Liver (tissue), 3 donors: ENCODE data around the gene CYB561.

Source experiments
- CTCF ChIP-seq: fragments of 150-350 bp; IDR thresholded peaks from 2 replicates; pipeline ENCODE4 v1.5.1; 2017; ENCODE audit warnings: improper control_type of control experiment, low read depth, low read length; ENCODE audit not compliant: missing input control
- JUND ChIP-seq, 2 donors: IDR thresholded peaks; 2 replicates each; pipeline ENCODE4 v1.6.1; 2016; ENCODE audit warnings: antibody characterized with exemption in 2 of 2
- RAD21 ChIP-seq, 2 donors: IDR thresholded peaks; 2 replicates each; pipeline ENCODE4 v1.6.1; 2016; ENCODE audit warnings: antibody characterized with exemption in 2 of 2, mild to moderate bottlenecking in 2 of 2
- SP1 ChIP-seq: IDR thresholded peaks from 2 replicates; pipeline ENCODE4 v1.6.1; 2018; ENCODE audit warnings: antibody characterized with exemption, mild to moderate bottlenecking
- TF ChIP-seq, protein P1 (sequence below): IDR thresholded peaks from 2 replicates; pipeline ENCODE4 v1.6.1; 2016; ENCODE audit warnings: antibody characterized with exemption
- TF ChIP-seq, protein P2 (sequence below): IDR thresholded peaks from 2 replicates; pipeline ENCODE4 v1.6.1; 2016; ENCODE audit warnings: antibody characterized with exemption
- TF ChIP-seq, protein P3 (sequence below): IDR thresholded peaks from 2 replicates; pipeline ENCODE4 v1.6.1; 2016; ENCODE audit warnings: antibody characterized with exemption
- donor health status: healthy.
- donor health status: healthy.

- TF ChIP-seq CTCF: no peak
- TF ChIP-seq, protein P1, sequence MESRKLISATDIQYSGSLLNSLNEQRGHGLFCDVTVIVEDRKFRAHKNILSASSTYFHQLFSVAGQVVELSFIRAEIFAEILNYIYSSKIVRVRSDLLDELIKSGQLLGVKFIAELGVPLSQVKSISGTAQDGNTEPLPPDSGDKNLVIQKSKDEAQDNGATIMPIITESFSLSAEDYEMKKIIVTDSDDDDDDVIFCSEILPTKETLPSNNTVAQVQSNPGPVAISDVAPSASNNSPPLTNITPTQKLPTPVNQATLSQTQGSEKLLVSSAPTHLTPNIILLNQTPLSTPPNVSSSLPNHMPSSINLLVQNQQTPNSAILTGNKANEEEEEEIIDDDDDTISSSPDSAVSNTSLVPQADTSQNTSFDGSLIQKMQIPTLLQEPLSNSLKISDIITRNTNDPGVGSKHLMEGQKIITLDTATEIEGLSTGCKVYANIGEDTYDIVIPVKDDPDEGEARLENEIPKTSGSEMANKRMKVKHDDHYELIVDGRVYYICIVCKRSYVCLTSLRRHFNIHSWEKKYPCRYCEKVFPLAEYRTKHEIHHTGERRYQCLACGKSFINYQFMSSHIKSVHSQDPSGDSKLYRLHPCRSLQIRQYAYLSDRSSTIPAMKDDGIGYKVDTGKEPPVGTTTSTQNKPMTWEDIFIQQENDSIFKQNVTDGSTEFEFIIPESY: no peak
- no peak for TF ChIP-seq SP1
- TF ChIP-seq, protein P2, sequence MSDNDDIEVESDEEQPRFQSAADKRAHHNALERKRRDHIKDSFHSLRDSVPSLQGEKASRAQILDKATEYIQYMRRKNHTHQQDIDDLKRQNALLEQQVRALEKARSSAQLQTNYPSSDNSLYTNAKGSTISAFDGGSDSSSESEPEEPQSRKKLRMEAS: no peak
- no peak for TF ChIP-seq RAD21 (IDR thresholded peaks at IDR 0.05)
- TF ChIP-seq, protein P3, sequence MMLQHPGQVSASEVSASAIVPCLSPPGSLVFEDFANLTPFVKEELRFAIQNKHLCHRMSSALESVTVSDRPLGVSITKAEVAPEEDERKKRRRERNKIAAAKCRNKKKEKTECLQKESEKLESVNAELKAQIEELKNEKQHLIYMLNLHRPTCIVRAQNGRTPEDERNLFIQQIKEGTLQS: no peak
- TF ChIP-seq JUND (IDR thresholded peaks at IDR 0.05): no peak
Measured at GRCh38 chr17:63475491-63476412, 29.6 kb upstream of the CYB561 start.
